K562 (cell line): ENCODE measurements around the gene CELA1. TPM values are rescaled to one million over a fixed set of nuclear protein-coding genes. Genes with fewer than 3 reads are reported as not detected.
A peak's percentile ranks its signal among the peaks of the same experiment; 100 is the strongest.

ENCODE experiments used
- CCNT2 ChIP-seq: IDR thresholded peaks from 2 replicates; pipeline ENCODE4 v1.6.1; 2011; ENCODE audit warnings: borderline replicate concordance, low read depth, mild to moderate bottlenecking, moderate library complexity, mixed read lengths, low read length; ENCODE audit not compliant: insufficient read length; ENCODE audit errors: extremely low read depth
- EWSR1 ChIP-seq: fragments of 450-650 bp; IDR thresholded peaks from 2 replicates; pipeline ENCODE4 v1.6.1; 2018; ENCODE audit warnings: borderline replicate concordance, mild to moderate bottlenecking, low read depth, moderate library complexity; ENCODE audit not compliant: partially characterized antibody
- MYC ChIP-seq, 2 experiments: fragments of 250-450 bp in 1 of 2; sonication (Bioruptor Pico) in 1 of 2; IDR thresholded peaks; 2 replicates each; pipeline versions ENCODE4 v1.5.1 to v1.6.1; 2012 to 2021; ENCODE audit warnings: low read depth in 2 of 2, borderline replicate concordance in 1 of 2, improper control_type of control experiment in 1 of 2, low read length in 1 of 2, mild to moderate bottlenecking in 1 of 2, moderate library complexity in 1 of 2
- ZNF316 ChIP-seq: fragments of 450-650 bp; IDR thresholded peaks from 2 replicates; pipeline ENCODE4 v1.6.1; 2016
- polyA plus RNA-seq, 8 experiments: library from polyadenylated mRNA; depleted of rRNA in 4 of 8; stranded (reverse) in 5 of 8; unstranded in 3 of 8; fragments of >200 nt; fragmentation: Nextera tagmentation in 2 of 8; fragmentation: Illumina TruSeq in 1 of 8; extraction: Ambion mirVana in 2 of 8; extraction: Trizol in 1 of 8; gene quantifications; 2 replicates each; pipeline versions ENCODE4 v1.2.1 to v1.2.3, GENCODE V29; 2011 to 2014; ENCODE audit warnings: inconsistent platforms in 1 of 8, missing spikeins in 1 of 8
- total RNA-seq, 7 experiments: library from RNA; depleted of rRNA in 6 of 7; stranded (reverse); fragments of >200 nt in 6 of 7; fragmentation: Illumina TruSeq in 2 of 7; extraction: Trizol in 2 of 7; gene quantifications; 2 replicates each; pipeline versions ENCODE4 v1.2.1 to v1.2.3, GENCODE V29; 2011 to 2021; ENCODE audit warnings: low replicate concordance in 1 of 7
- TF ChIP-seq, protein P1 (sequence below): fragments of 450-650 bp; IDR thresholded peaks from 2 replicates; pipeline ENCODE4 v1.6.1; 2016; ENCODE audit warnings: antibody characterized with exemption
- TF ChIP-seq, protein P2 (sequence below): IDR thresholded peaks from 3 replicates; pipeline ENCODE4 v1.6.1; 2011; ENCODE audit warnings: borderline replicate concordance, mild to moderate bottlenecking; ENCODE audit not compliant: insufficient read length, insufficient read depth
- TF ChIP-seq, protein P3 (sequence below), 2 experiments: fragments of 450-650 bp; conservative IDR thresholded peaks; 2 replicates each; pipeline ENCODE4 v1.6.1; 2017; ENCODE audit warnings: mild to moderate bottlenecking in 2 of 2, moderate library complexity in 2 of 2
- TF ChIP-seq, protein P4 (sequence below): fragments of 450-650 bp; formaldehyde crosslinking; IDR thresholded peaks from 2 replicates; pipeline ENCODE4 v1.4.0; 2020; ENCODE audit warnings: mild to moderate bottlenecking
- TF ChIP-seq, protein P5 (sequence below): fragments of 450-650 bp; IDR thresholded peaks from 2 replicates; pipeline ENCODE4 v1.7.0; 2016; ENCODE audit warnings: borderline replicate concordance
- TF ChIP-seq, protein P6 (sequence below): sonication (generic); formaldehyde crosslinking; IDR thresholded peaks from 2 replicates; pipeline ENCODE4 v1.8.1; 2023; ENCODE audit warnings: mild to moderate bottlenecking, missing genetic modification reagents
- TF ChIP-seq, protein P7 (sequence below): fragments of 250-450 bp; sonication (Bioruptor Pico); IDR thresholded peaks from 2 replicates; pipeline ENCODE4 v1.9.0; 2021; ENCODE audit warnings: mild to moderate bottlenecking, inconsistent platforms
- TF ChIP-seq, protein P8 (sequence below): fragments of 450-650 bp; conservative IDR thresholded peaks from 2 replicates; pipeline ENCODE4 v1.6.1; 2016; ENCODE audit warnings: missing genetic modification characterization, low read depth, mild to moderate bottlenecking, control low read depth, missing compliant biosample characterization

Gene CELA1
- total and polyA plus RNA-seq, 9 of the 15 experiments (the other 6 are each of a cell fraction or from before 2014, with no cell fraction given), result 0.06 to 0.27 (median 0.22) TPM; not detected in 6

DNA sequence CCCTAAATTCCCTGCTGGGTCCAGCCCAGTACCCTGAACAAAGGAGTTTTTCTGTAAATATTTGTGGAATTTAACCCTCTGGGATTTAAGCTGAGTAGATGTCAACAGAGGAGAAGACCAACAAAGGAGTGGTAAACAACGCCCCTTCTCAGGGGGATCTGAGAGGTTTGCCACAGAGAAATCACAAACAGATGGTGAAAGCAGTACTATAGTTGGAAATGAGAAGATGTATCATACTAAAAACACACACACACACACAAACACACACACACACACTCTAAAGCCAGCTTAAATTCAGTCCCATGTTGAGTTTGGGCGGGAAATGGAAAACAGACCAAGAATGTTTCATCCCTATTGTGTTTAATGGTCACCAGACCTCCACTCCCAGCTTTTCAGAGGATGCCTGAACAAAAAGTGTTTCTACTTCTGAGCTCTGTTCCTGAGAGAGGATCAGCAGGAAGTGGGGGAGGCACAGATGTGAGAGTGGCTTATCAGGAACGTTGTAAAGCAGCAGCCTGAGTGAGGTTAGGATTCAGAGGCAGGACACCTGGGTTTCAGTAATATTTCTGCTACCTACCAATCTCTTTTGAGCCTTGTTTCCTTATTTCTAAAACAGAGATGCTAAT is 25.7 kb downstream of the CELA1 start (continued):
- TF ChIP-seq, protein P1, sequence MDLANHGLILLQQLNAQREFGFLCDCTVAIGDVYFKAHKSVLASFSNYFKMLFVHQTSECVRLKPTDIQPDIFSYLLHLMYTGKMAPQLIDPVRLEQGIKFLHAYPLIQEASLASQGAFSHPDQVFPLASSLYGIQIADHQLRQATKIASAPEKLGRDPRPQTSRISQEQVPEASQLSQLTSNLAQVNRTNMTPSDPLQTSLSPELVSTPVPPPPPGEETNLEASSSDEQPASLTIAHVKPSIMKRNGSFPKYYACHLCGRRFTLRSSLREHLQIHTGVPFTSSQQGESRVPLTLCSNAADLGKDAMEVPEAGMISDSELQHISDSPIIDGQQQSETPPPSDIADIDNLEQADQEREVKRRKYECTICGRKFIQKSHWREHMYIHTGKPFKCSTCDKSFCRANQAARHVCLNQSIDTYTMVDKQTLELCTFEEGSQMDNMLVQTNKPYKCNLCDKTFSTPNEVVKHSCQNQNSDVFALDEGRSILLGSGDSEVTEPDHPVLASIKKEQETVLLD, result peak; percentile 71; the same call in 1 of the 2 replicates
- TF ChIP-seq, protein P2, sequence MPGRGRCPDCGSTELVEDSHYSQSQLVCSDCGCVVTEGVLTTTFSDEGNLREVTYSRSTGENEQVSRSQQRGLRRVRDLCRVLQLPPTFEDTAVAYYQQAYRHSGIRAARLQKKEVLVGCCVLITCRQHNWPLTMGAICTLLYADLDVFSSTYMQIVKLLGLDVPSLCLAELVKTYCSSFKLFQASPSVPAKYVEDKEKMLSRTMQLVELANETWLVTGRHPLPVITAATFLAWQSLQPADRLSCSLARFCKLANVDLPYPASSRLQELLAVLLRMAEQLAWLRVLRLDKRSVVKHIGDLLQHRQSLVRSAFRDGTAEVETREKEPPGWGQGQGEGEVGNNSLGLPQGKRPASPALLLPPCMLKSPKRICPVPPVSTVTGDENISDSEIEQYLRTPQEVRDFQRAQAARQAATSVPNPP, result no peak
- TF ChIP-seq, protein P3, sequence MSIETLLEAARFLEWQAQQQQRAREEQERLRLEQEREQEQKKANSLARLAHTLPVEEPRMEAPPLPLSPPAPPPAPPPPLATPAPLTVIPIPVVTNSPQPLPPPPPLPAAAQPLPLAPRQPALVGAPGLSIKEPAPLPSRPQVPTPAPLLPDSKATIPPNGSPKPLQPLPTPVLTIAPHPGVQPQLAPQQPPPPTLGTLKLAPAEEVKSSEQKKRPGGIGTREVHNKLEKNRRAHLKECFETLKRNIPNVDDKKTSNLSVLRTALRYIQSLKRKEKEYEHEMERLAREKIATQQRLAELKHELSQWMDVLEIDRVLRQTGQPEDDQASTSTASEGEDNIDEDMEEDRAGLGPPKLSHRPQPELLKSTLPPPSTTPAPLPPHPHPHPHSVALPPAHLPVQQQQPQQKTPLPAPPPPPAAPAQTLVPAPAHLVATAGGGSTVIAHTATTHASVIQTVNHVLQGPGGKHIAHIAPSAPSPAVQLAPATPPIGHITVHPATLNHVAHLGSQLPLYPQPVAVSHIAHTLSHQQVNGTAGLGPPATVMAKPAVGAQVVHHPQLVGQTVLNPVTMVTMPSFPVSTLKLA (conservative IDR thresholded peaks at IDR 0.05), result 0 out of 4 replicates have a peak, but pooled peaks of 1 of the 2 experiments have one; percentile 27
- TF ChIP-seq ZNF316, result no peak
- TF ChIP-seq, protein P4, sequence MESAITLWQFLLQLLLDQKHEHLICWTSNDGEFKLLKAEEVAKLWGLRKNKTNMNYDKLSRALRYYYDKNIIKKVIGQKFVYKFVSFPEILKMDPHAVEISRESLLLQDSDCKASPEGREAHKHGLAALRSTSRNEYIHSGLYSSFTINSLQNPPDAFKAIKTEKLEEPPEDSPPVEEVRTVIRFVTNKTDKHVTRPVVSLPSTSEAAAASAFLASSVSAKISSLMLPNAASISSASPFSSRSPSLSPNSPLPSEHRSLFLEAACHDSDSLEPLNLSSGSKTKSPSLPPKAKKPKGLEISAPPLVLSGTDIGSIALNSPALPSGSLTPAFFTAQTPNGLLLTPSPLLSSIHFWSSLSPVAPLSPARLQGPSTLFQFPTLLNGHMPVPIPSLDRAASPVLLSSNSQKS (CRISPR knock-in tag), result no peak
- TF ChIP-seq EWSR1, result no peak
- TF ChIP-seq, protein P5, sequence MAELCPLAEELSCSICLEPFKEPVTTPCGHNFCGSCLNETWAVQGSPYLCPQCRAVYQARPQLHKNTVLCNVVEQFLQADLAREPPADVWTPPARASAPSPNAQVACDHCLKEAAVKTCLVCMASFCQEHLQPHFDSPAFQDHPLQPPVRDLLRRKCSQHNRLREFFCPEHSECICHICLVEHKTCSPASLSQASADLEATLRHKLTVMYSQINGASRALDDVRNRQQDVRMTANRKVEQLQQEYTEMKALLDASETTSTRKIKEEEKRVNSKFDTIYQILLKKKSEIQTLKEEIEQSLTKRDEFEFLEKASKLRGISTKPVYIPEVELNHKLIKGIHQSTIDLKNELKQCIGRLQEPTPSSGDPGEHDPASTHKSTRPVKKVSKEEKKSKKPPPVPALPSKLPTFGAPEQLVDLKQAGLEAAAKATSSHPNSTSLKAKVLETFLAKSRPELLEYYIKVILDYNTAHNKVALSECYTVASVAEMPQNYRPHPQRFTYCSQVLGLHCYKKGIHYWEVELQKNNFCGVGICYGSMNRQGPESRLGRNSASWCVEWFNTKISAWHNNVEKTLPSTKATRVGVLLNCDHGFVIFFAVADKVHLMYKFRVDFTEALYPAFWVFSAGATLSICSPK, result no peak
- TF ChIP-seq CCNT2, result no peak
- TF ChIP-seq, protein P6, sequence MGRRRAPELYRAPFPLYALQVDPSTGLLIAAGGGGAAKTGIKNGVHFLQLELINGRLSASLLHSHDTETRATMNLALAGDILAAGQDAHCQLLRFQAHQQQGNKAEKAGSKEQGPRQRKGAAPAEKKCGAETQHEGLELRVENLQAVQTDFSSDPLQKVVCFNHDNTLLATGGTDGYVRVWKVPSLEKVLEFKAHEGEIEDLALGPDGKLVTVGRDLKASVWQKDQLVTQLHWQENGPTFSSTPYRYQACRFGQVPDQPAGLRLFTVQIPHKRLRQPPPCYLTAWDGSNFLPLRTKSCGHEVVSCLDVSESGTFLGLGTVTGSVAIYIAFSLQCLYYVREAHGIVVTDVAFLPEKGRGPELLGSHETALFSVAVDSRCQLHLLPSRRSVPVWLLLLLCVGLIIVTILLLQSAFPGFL (CRISPR knock-in tag), result no peak
- TF ChIP-seq, protein P7, sequence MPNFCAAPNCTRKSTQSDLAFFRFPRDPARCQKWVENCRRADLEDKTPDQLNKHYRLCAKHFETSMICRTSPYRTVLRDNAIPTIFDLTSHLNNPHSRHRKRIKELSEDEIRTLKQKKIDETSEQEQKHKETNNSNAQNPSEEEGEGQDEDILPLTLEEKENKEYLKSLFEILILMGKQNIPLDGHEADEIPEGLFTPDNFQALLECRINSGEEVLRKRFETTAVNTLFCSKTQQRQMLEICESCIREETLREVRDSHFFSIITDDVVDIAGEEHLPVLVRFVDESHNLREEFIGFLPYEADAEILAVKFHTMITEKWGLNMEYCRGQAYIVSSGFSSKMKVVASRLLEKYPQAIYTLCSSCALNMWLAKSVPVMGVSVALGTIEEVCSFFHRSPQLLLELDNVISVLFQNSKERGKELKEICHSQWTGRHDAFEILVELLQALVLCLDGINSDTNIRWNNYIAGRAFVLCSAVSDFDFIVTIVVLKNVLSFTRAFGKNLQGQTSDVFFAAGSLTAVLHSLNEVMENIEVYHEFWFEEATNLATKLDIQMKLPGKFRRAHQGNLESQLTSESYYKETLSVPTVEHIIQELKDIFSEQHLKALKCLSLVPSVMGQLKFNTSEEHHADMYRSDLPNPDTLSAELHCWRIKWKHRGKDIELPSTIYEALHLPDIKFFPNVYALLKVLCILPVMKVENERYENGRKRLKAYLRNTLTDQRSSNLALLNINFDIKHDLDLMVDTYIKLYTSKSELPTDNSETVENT (CRISPR knock-in tag), result no peak
- TF ChIP-seq MYC (IDR thresholded peaks at IDR 0.05; ENCODE audit: low read depth, low read length), result 0 out of 2 replicates have a peak, but pooled peaks have one; percentile 14
- no peak for TF ChIP-seq MYC (CRISPR knock-in tag; IDR thresholded peaks at IDR 0.05; ENCODE audit: borderline replicate concordance, low read depth)
- TF ChIP-seq, protein P8, sequence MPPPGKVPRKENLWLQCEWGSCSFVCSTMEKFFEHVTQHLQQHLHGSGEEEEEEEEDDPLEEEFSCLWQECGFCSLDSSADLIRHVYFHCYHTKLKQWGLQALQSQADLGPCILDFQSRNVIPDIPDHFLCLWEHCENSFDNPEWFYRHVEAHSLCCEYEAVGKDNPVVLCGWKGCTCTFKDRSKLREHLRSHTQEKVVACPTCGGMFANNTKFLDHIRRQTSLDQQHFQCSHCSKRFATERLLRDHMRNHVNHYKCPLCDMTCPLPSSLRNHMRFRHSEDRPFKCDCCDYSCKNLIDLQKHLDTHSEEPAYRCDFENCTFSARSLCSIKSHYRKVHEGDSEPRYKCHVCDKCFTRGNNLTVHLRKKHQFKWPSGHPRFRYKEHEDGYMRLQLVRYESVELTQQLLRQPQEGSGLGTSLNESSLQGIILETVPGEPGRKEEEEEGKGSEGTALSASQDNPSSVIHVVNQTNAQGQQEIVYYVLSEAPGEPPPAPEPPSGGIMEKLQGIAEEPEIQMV (tag), result no peak
